Measurements from ENCODE around the gene NRP2. TPM values are rescaled to one million over a fixed set of nuclear protein-coding genes. Genes with fewer than 3 reads are reported as not detected.

The NRP2 gene
- total and polyA plus RNA-seq, 2 donors (not counting 1 experiment from before 2014, with no cell fraction given) = 1.8 to 6.8 TPM

GRCh38 chr2:205757271-205757670, 75.0 kb downstream of the NRP2 start:
- intact Hi-C loops (cut with micrococcal nuclease) = no loop called here
- ChIA-PET POLR2A (no interaction called here), CTCF (interaction anchor here (0.7 to 1.1 kb wide), 2 partner anchors 22 to 81 kb away, joined by 3 to 4 read pairs; no protein-coding TSS in a partner anchor)
- peaks cover 4% of the 10 kb centered on the region for H3K27me3 Mint-ChIP-seq
- no peaks in the 10 kb centered on the region for H3K4me1 Mint-ChIP-seq
- H3K36me3 ChIP-seq (replicated peaks in 1 of 2; ENCODE audit: control extremely low read depth in 1 of 2, control insufficient read depth in 1 of 2, extremely low read depth in 1 of 2, insufficient read depth in 2 of 2, low read length in 1 of 2) = no peaks in the 10 kb centered on the region
- TF ChIP-seq EZH2 (IDR thresholded peaks at IDR 0.05; ENCODE audit: borderline replicate concordance, insufficient read depth, low read depth, low read length, poor library complexity, severe bottlenecking) = no peak
- DNase-seq (no peak), ATAC-seq (ENCODE audit: low read depth) (no peak)
- H3K4me2 ChIP-seq (replicated peaks; ENCODE audit: low read depth, low read length, poor library complexity, severe bottlenecking) = no peak overlapping the region
- H3K27ac ChIP-seq (ENCODE audit: low read length in 2 of 2) = no peak overlapping the region
- H3K9me3 Mint-ChIP-seq (ENCODE audit: insufficient read depth) = no peaks in the 10 kb centered on the region
- no peaks in the 10 kb centered on the region for H4K20me1 ChIP-seq (ENCODE audit: control insufficient read depth, insufficient read depth, low read length, poor library complexity, severe bottlenecking)
- H3K4me3 ChIP-seq (ENCODE audit: control extremely low read depth in 1 of 5, extremely low read depth in 1 of 5, insufficient read depth in 1 of 5, low read depth in 2 of 5, low read length in 4 of 5) = no peak overlapping the region
- no peaks in the 10 kb centered on the region for H3K4me1 ChIP-seq (ENCODE audit: control insufficient read depth in 2 of 2, insufficient read depth in 2 of 2, low read length in 2 of 2)
- H3K9me3 ChIP-seq (ENCODE audit: control extremely low read depth in 1 of 3, control insufficient read depth in 2 of 3, insufficient read depth in 1 of 3, low read length in 2 of 3) = no peaks in the 10 kb centered on the region
- no peaks in the 10 kb centered on the region for H3K79me2 ChIP-seq (ENCODE audit: control insufficient read depth, insufficient read depth, low read length)
- no peak overlapping the region for H3K9ac ChIP-seq (ENCODE audit: low read length)
- no peak overlapping the region for H3K4me3 Mint-ChIP-seq
- H3K27ac Mint-ChIP-seq = no peak overlapping the region
- H2AFZ ChIP-seq (ENCODE audit: insufficient read depth, low read depth, low read length, poor library complexity, severe bottlenecking) = no peak overlapping the region
- H3K27me3 ChIP-seq (replicated peaks in 1 of 4; ENCODE audit: control extremely low read depth in 1 of 4, control insufficient read depth in 3 of 4, insufficient read depth in 4 of 4, low read length in 3 of 4) = no peaks in the 10 kb centered on the region
- WGBS (ENCODE audit: insufficient coverage) = 87% methylated on average over 4 of the region's 4 CpGs

GRCh38 chr2:205758051-205758450, 75.8 kb downstream of the NRP2 start:
- no peak overlapping the region for H3K4me3 ChIP-seq (ENCODE audit: control extremely low read depth in 1 of 5, extremely low read depth in 1 of 5, insufficient read depth in 1 of 5, low read depth in 2 of 5, low read length in 4 of 5)
- no peak overlapping the region for H3K9ac ChIP-seq (ENCODE audit: low read length)
- H3K4me2 ChIP-seq (replicated peaks; ENCODE audit: low read depth, low read length, poor library complexity, severe bottlenecking) = no peak overlapping the region
- Mint-ChIP-seq H3K27me3 (peaks cover 4% of the 10 kb centered on the region), H3K4me3 (no peak overlapping the region), H3K4me1 (no peaks in the 10 kb centered on the region), H3K27ac (no peak overlapping the region), H3K9me3 (ENCODE audit: insufficient read depth) (no peaks in the 10 kb centered on the region)
- H3K4me1 ChIP-seq (ENCODE audit: control insufficient read depth in 2 of 2, insufficient read depth in 2 of 2, low read length in 2 of 2) = no peaks in the 10 kb centered on the region
- intact Hi-C loops (cut with micrococcal nuclease) = no loop called here
- no peaks in the 10 kb centered on the region for H3K9me3 ChIP-seq (ENCODE audit: control extremely low read depth in 1 of 3, control insufficient read depth in 2 of 3, insufficient read depth in 1 of 3, low read length in 2 of 3)
- no peak for DNase-seq
- TF ChIP-seq EZH2 (IDR thresholded peaks at IDR 0.05; ENCODE audit: borderline replicate concordance, insufficient read depth, low read depth, low read length, poor library complexity, severe bottlenecking) (no peak), CTCF (IDR thresholded peaks at IDR 0.05) (no peak)
- no peak for ATAC-seq (ENCODE audit: low read depth)
- H3K36me3 ChIP-seq (replicated peaks in 1 of 2; ENCODE audit: control extremely low read depth in 1 of 2, control insufficient read depth in 1 of 2, extremely low read depth in 1 of 2, insufficient read depth in 2 of 2, low read length in 1 of 2) = no peaks in the 10 kb centered on the region
- 93% methylated on average over 3 of the region's 4 CpGs for WGBS (ENCODE audit: insufficient coverage)
- ChIA-PET CTCF (no interaction called here), POLR2A (interaction anchor here (0.6 kb wide), 1 partner anchor 512 kb away, joined by 4 read pairs; no protein-coding TSS in a partner anchor)
- H4K20me1 ChIP-seq (ENCODE audit: control insufficient read depth, insufficient read depth, low read length, poor library complexity, severe bottlenecking) = no peaks in the 10 kb centered on the region
- H3K27ac ChIP-seq (ENCODE audit: low read length in 2 of 2) = no peak overlapping the region
- H3K27me3 ChIP-seq (replicated peaks in 1 of 4; ENCODE audit: control extremely low read depth in 1 of 4, control insufficient read depth in 3 of 4, insufficient read depth in 4 of 4, low read length in 3 of 4) = peaks cover 0 to 2% (median under 1%) of the 10 kb centered on the region in 4 experiments
- H3K79me2 ChIP-seq (ENCODE audit: control insufficient read depth, insufficient read depth, low read length) = no peaks in the 10 kb centered on the region
- H2AFZ ChIP-seq (ENCODE audit: insufficient read depth, low read depth, low read length, poor library complexity, severe bottlenecking) = no peak overlapping the region

All from B cell (primary cell).